Measurements from ENCODE around the gene SUSD6.
"Not testable (repeated sequence)": the region's sequence is repeated elsewhere in the genome, so short reads cannot be mapped to it uniquely, and the experiment has no call there.

The SUSD6 gene

DNA sequence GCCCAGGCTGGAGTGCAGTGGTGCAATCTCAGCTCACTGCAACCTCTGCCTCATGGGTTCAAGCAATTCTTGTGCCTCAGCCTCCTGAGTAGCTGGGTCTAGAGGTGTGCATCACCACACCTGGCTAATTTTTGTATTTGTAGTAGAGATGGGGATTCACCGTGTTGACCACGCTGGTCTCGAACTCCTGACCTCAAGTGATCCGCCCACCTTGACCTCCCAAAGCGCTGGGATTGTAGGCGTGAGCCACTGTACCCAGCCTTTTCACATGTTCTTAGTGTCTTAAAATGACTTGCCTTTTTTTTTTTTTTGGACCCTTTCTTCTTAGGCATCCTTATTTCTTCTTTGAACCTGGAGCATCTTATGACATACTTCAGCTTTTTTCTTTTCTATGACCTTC is 87.8 kb downstream of the SUSD6 start:
- DNase-seq = not testable (repeated sequence)

DNA sequence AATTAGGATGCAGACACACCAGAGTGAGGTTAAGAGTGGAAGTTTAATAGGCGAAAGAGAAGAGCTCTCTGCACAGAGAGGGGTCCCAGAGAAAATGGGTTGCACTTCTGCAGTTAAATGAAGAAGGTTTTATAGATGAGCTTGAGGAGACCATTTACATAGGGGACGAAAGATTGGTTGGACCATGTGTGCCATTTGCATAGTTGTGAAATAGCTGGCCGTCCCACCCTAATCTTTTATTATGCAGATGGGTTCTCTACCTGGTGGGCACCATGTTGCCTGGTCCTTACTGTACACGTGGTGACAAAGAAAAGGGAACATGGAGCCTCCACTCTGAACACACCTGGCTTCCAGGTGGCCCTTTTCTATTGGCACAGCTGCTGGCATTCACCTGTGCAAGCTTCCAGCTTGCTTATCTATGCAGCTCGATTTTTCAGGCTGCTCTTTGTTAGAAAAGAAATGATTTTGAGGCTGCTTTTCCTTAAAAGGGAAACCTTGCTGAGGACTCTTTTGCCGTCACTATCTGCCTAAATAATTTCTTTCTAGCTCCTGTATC is 88.4 kb downstream of the SUSD6 start:
- DNase-seq = no peak

DNA sequence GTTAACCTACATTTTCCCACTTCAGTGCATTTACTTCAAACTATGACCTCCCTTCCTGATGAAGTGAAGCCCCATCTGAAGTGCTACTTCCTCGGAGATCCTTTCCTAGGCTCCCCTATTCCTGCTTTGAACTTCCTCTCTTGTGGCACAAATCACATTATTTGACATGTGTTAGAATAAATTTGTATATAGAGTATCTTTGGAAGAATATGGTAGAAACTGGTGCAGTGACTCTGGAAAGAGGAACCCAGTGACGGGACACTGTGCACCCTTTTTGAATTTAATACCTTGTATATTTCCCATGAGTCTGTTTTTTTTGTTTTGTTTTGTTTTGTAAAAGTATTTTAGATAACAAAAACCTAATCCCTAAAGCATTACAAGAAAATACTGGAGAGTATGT is 89.2 kb downstream of the SUSD6 start:
- DNase-seq = no peak

DNA sequence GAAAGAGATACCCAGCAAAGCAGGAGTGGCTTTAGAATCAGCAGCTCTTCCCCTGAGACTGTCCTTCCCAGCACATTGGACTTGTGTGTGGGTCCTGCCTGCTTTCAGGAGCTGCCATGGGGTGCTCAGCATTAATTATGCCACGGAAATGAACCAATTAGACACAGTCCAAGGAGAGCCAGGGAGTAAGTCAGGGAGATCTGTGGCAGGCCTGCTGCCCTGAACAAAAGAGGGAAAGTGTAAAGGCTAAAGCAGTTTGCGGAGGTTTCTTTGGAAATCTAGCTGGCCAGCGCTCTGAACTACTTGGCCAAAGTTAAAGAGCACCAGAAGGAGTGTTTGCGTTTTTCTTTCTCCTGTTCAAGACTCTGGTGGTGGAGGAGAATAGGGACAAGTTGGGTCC is 89.9 kb downstream of the SUSD6 start:
- no peak for DNase-seq

DNA sequence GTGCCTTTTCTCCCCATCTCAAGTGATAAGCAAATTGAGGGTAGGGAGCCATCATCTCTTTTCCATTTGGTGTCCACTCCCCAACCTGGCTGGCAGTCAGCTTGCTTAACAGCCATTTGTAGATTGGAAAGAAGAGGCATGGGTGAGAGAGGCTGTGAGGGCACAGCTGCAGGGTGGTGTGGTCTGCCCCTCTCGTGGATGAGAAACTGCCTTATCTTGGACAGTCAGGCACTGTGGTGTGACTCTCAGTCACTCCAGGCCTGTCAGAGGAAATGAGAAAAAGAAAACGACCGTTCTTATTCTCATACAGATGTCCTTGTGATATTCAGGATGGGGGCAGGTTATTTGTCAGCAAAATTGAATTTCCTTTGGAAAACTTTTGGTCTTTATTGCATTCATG is 90.5 kb downstream of the SUSD6 start:
- peak; percentile 50 for DNase-seq

DNA sequence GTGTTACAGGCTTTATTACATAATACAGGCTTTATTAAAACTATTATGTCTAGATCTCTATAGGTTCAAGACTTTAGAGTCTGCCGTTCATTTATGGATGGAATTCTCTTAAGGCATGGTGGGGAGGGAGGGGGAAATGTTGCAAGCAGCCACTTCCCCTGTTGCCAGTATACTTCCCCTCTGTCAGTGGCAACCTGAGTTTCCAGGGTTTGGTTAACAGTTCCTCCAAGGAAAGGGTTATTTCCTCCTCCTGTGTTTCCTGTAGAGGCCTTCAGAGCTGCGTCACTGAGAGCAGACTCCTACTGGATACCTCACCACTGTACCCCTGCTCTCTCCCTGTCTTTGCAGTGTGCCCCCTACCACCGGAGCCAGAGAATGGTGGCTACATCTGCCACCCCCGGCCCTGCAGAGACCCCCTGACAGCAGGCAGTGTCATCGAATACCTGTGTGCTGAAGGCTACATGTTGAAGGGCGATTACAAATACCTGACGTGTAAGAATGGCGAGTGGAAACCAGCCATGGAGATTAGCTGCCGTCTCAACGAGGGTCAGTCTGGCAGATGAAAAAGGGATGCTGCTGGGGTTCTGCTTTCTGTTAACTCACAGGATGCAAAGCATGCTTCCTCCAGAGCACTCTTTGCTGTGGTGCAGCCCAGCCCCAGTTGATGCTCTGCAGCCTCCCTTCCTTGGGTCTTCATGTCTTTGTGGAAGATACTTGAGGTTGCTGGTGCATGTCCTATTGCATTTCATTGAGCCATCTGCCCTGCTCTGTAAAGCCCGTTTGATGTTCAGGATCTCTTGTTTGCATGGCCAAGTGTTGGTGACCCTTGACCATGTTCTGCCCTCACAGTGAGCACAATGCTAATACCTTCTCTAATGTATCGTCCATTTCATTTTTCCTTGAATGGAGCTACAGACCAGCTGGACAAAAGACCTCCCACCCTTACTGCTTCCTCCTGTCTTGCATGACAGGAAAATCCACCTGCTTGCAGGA is 91.9 kb downstream of the SUSD6 start:
- no peak for DNase-seq

DNA sequence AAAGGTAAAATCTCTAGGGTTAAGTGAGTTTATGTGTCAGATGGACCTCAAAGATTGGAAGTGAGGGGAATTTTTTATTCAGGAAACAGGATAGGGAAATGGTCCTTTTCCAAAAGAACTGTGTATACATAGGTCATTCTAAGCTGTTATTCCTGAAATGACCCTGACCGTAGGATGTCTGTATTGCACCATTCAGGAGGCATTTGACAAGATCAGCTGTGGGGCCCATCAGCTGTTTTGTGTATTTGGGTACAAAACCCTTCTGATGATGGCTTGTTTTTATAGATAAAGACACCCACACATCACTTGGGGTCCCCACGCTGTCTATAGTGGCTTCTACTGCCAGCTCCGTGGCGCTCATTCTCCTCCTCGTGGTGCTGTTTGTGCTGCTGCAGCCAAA is 92.9 kb downstream of the SUSD6 start:
- DNase-seq = no peak

DNA sequence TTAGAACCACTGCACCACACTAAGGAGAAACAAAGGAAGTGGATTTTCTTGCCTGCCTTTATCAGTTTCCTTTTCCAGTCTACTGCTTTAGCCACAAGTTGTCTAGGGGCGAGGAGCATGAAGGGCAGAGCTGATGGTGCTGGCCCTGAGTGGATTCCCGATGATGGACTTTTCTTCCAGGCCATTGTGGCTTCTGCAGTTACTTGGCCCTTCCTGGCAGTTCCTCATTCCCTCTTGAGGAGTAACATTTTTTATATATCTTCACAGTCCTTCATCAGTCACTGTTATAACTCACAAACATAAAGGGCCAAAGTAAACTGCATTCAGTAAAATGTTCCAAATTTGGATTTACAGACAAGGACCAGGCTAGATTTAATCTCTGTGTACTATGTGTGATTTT is 94.3 kb downstream of the SUSD6 start:
- no peak for DNase-seq

DNA sequence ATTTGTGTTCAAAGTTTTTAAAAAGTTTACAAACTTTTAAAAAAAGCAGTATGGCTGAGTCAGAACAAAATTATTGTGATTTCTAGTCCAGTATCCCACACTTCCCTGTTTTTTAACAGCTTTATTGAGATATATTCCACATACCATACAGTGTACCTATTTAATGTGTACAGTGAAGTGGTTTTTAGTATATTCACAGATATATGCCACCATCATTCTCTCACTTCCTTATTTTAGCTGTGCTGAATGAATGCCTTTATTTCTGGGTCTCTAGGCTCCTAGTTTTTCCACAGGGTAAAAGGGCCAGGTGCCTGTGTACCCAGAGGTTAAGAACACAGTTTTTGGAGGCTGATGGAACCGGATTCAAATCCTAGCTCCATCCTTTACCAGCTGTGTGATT is 96.7 kb downstream of the SUSD6 start:
- DNase-seq = peak; percentile 17

DNA sequence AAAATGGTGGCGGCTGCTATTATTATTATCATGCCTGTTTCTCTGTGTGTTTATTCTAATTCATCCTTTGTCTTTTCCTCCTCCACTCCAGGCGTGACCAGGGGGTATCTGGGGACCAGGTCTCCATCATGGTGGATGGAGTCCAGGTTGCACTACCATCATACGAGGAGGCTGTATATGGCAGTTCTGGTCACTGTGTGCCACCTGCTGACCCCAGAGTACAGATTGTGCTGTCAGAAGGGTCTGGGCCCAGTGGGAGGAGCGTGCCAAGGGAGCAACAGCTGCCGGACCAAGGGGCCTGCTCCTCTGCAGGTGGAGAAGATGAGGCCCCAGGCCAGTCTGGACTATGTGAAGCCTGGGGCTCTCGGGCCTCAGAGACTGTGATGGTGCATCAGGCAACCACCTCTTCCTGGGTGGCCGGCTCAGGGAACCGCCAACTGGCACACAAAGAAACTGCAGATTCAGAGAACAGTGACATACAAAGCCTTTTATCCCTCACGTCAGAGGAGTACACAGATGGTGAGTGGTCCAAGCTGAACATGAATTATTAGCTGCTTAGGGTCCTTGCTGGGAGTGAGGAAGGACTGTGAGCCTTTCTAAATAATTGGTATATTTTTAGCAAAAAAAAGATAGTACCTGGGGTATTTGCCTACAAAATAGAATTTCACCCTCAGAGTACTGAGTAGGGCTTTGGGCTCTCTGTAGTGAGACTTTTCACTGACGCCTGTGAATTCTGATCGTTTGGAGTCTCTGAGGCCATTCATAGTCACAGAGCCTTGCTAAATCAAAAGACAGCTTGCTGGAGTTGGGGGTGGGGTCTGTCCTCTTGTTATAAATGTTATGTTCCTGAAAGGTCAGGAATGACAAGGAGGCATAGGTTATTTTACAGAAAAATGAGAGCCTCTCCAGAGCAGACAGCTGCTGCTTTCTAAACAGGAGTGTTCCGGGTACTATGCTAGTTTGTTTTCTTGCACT is 97.5 kb downstream of the SUSD6 start:
- DNase-seq = peak; percentile 44

DNA sequence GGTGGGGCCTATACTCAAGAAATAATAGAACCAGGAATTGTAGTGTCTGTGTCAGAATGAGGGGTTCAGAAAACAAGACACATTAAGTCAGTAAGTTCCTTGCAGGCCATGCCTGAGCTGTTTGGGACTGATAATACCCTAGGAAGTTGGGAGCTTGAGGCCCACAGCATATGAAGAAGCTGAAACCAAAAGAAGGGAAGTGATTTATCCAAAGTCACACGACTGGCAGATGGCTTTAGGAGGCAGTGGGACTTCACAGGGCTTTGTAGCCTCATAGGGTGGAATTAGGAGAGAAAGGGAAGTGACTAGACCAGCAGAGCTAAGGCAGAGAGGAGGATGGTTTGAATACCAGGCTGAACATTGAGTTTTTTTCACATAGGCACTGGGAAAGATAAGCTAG is 99.0 kb downstream of the SUSD6 start:
- DNase-seq = no peak

DNA sequence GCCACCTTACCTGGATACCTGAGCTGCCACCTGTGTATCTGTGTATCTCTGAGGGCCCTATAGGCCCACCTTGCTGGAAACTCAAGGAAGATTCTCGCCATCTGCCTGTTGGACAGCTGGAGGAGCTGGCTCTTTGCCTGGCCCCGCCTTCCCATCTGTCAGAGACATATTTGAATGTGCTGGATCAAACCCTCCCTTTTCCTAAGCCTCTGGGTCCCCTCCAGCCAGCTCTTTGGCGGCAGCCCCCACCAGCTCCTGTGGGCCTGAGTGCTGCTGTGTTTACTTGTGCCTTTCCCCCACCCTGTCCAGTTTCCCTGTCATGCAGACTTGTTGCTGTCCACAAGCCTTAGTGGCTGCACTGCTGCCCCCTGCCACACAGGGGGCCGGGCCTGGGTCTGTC is 99.7 kb downstream of the SUSD6 start:
- no peak for DNase-seq

DNA sequence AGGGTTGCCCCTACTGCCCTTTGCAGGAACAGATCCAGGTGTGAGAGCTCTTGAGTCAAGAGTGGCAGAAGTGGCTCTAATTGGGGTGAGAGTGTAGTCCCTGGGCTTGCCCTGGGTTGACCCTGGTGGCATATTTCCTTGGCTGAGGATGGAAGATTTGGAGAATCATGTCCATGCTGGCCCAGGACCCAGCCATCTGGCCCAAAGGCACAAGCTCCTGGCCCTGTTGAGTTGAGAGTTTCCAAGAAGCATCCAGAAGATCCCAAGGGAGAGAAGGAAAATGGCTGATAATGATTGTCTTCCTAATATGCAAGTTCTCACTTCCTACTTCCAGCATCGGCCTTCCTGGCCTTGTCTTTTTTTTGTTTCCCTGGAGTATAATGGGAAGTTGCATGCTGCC is 100.1 kb downstream of the SUSD6 start:
- no peak for DNase-seq

DNA sequence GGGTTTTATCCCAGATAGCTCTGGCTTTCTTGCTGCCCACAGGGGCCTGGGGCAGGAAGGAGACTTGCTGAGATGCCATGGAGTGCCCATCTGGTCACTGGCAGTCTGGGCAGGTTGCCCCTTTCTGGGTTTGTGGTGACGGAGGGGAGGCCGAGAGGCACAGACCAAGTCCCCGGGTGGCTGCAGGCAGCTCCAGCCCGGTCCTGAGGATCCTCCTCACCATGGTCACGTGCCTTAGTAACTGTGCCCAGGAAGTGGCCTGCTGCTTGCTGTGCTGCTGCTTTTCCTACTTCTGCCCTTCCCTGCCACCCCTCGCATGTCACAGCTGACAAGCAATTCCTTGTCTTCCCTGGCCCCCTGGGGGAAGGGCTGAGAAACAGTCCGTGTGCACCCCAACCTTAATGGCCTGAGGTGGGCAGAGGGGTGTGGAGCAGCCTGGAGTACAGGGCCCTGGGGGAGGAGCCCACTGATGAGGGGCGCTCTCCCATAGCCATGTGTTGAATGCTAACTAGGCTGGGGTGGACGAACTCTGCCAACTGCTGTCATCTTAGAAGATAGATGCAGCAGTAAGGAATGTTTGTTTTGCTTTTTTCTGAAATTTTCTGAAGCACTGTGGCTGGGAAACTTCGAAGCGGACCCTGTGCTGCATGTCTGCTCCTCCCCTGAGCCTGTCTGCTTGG is 100.6 kb downstream of the SUSD6 start:
- no peak for DNase-seq

DNA sequence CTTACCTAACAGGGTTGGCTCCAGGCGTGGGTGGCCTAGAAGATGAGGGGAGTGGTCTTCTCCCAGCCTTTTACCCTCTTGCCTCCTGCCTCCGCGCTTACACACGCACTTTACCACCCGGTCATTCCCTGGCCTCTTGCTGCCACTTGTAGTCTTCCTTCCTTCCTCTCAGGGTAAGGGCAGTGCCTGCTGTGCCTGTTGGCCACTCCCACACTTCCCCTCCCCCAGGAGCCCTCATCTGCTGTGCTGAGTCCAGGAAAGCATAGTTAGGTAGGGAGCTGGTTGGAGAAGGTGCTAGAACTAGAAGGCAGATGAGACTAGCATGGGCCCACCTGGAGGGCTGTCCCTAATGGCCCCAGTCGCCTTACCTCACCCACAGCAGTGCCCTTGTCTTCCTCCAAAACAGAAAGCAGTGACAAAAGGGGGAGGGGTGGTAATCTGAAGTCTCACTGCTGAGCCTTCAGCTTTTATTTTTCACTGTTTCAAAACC is 101.2 kb downstream of the SUSD6 start:
- DNase-seq = peak; percentile 68

DNA sequence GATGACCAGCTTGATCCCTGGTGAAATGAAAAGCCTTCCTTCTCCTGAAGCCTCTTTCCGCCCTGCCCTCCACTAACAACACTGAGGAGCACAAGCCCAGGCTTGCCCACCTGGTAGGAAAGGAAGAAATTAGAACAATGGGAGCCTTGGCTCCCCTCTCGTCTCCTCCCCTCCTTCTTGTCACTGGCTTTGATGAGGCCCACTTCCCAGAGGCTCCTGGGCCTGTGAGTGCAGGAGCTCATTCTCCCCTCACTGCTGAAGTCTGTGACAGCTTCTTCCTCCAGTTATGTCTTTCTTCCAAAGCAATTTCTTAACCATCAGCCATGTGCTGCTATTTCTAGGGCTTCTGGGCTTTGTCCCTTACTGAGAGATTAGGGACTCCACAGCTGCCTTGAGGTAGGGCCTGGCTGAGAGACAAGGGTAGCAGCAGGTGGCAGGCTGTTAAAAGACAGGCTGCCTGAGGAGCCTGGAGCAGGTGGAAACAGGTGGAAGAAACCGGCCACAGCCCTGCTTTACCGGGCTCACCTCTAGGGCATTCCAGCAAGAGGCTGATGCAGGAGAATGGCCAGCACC is 101.9 kb downstream of the SUSD6 start:
- DNase-seq = peak; percentile 68

DNA sequence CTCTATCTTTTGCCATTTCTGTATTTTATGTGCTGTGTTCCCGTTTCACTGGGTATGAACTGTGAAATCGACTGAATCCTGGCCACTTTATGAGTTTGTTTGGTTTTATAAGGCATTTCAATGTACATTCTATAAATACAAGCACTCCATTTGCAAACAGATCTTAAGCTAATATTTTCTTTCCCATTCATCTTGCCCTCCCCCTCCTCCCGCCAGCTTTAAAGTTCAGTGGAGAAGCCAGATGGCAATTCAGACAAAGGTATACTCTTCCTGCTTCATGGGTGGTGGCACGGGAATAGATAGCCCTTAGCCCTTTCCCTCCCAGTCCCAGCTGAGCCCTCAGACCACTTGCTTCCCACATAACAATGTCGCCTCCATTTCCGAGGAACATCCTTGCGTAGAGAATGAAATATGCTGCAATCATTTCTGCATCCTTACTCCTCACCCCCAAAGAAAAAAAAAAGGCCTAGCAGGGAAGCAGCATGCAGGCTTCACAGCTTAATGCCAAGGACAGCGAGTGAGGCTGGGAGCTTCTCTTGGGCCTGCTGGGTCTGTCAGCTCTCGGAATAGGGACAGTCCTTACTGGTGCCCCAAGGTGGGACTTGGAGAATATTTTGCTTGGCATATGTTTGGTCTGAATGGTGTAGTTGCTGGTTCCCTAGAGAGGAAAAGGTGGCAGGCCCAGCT is 102.7 kb downstream of the SUSD6 start:
- no peak for DNase-seq

DNA sequence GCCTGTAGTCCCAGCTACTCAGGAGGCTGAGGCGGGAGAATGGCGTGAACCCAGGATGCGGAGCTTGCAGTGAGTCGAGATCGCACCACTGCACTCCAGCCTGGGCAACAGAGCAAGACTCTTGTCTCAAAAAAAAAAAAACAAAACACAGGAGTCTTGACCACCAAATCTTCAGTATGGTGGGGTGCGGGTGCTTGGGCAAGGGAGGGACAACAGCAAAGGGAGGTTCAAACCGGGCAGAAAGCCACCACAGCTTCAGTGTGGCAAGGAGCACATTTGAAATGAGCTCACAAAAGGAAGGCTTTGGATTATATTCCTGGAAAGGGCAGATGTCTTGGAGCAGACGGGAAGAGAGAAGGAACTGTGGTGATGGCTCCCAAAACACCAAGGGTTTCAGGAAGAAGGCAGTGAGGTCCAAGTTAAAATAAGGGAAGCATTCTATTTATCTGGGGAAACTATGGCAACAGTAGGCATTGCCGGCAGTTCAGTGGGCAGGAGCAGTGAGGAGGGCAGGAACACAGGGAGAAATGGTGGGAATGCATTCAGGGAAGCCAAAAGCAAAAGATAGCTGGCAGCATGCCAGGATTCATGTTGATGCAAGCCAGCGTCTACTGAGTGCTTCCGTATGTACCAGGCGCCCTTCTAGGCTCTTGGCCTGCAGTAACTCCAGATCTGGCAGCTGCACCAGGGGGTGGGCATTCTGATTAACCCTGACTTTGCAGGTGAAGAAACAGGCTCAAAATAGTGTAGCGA is 104.5 kb downstream of the SUSD6 start:
- no peak for DNase-seq

DNA sequence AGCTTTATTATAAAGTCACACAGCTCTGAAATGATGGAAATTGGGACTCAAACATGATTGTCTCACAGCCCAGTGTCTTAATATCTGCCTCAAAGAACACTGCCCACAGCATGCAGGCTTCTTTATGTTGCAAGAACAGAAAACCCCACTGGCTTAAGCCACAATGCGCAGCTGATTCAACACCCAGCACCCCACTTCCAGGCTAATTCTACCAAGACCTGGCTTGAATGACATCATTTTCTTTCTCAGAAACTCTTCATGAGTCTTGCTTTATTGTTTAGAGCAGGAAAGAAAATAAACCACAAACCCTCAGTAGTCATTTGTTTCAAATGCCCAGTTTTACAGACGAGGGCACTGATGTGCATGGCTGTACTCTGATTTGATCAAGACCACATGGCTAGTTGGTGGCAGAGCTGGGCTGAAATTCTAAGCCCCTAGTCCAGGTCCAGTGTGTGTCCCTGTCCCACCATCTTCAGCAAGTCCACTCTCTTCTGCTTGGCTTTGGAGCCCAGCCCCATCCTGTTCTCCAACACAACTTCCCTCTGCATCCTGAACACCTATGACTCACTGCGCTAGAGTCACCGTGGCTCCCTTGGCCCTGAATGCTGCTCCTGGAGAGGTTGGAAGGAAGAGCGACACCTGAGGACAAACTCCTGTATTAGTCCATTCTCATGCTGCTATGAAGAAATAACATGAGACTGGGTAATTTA is 105.2 kb downstream of the SUSD6 start:
- no peak for DNase-seq

DNA sequence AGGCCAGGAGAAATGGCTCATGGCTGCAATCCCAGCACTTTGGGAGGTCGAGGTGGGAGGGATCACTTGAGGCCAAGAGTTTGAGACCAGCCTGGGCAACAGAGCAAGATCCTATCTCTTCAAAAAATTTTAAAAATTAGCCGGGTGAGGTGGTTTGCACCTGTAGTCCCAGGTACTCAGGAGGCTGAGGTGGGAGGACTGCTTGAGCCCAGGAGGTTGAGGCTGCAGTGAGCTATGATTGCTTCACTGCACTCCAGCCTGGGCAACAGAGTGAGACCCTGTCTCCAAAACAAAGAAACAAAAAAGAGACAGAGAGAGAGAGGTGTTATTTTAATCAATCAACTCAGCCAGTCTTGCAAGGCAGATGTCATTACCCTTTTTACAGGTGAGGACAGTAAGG is 107.2 kb downstream of the SUSD6 start:
- not testable (repeated sequence) for DNase-seq

All from RPMI8226 (cell line).